Epithelial cell of prostate (primary cell): ENCODE data around the gene CHKA.

Experiments
- DNase-seq: peaks from one replicate; pipeline ENCODE4 v3.0.0-alpha.2; 2011; ENCODE audit warnings: low read depth, low spot score
- H3K27ac ChIP-seq: fragments of 450-650 bp; 2 replicates; pipeline ENCODE4 v1.5.1; 2017; ENCODE audit warnings: mild to moderate bottlenecking

Gene CHKA

DNA sequence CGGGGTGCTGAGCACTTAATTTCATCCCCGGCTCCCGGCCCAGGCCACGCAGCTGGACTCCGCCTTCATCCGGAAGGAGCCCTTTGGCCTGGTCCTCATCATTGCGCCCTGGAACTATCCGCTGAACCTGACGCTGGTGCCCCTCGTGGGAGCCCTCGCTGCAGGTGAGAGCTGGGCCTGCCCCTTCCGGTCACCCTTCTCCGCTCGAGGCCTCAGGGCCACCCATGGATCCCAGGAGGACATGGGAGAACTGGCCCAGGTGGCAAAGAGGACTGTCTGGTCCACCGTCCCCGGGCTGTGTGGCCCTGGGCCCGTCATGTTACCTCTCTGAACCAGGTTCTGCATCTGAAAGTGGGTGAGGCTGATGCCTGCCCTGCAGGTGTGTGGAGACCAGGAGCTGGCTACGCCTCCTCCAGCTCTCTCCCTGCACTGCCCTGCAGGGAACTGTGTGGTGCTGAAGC lies 102.4 kb downstream of the CHKA start:
- no peak overlapping the region for H3K27ac ChIP-seq
- no peak for DNase-seq

GRCh38 chr11:68017980-68018729 lies 103.0 kb downstream of the CHKA start:
- no peak for DNase-seq
- H3K27ac ChIP-seq: no peak overlapping the region

- DNase-seq: no peak
- H3K27ac ChIP-seq: no peak overlapping the region
These were observed 104.0 kb downstream of the CHKA start for GRCh38 chr11:68016904-68017817.

DNA sequence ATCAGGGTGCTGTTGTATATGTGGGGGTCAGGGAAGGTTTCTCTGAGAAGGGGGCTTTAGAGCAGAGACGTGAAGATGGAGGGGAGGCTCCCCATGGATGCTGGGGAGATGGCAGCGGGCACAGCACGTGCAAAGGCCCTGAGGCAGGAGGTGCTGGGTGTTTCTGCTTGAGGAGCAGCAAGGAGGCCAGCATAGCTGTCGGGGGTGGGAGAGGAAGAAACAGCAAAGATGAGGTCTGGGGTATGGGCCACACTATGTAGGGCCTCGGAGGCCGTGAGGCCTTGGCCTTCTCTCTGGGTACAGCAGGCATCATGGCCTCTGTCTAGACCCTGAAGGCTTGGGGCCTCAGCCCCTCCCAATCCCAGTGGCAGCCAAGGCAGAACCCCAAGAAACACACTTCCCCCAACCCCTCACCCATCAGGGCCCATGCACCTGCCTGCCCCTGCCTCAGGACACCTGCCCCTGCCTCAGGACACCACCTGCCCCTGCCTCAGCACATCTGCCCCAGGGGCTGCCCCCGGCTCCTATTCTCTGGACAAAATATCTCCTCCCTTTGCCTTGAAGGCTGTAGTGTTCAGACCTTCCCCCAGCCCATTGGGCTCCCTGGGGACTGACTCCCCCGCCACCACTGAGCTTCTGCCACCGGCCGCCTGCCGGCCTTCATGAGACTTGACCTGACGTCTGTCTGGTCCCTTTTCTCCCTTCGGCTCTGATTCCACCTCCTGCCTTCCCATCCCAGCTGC lies 104.9 kb downstream of the CHKA start:
- no peak overlapping the region for H3K27ac ChIP-seq
- DNase-seq: no peak

DNA sequence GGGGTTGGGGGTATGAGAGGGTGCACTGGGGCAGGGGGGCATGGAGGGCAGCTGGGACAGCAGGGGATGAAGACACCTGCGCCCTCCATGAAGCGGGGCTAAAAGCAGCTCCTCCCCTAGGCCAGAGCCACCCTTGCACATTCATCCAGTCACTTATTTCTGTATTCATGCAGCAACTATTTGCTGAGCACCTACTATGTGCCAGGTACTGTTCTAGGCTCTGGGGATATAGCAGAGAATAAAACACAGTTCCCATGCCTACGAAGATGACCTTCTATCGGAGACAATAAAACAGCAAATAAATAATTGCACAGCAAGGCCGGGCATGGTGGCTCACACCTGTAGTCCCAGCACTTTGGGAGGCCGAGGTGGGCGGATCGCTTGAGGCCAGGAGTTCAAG lies 105.7 kb downstream of the CHKA start:
- no peak overlapping the region for H3K27ac ChIP-seq
- DNase-seq: no peak

DNA sequence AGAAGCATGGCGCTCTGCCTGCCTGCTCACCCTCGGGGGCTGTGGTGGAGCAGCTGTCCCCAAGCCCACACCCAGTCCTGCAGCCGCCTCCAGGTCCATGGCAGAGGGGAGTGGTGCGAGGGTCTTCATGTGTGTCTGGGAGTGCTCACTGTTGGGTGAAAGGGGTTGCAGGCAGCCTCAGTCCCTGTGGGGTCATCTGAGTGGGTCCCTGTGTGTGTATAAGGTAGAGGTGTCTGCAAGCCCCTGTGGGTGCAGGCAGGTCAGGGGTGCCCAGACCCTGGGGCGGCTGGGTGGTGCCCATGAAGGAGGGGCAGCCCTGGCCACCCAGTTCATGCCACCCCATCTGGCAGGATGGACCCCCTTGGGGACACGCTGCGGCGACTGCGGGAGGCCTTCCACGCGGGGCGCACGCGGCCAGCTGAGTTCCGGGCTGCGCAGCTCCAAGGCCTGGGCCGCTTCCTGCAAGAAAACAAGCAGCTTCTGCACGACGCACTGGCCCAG lies 106.2 kb downstream of the CHKA start:
- peak overlapping the region; percentile 85 for H3K27ac ChIP-seq
- DNase-seq: no peak

DNA sequence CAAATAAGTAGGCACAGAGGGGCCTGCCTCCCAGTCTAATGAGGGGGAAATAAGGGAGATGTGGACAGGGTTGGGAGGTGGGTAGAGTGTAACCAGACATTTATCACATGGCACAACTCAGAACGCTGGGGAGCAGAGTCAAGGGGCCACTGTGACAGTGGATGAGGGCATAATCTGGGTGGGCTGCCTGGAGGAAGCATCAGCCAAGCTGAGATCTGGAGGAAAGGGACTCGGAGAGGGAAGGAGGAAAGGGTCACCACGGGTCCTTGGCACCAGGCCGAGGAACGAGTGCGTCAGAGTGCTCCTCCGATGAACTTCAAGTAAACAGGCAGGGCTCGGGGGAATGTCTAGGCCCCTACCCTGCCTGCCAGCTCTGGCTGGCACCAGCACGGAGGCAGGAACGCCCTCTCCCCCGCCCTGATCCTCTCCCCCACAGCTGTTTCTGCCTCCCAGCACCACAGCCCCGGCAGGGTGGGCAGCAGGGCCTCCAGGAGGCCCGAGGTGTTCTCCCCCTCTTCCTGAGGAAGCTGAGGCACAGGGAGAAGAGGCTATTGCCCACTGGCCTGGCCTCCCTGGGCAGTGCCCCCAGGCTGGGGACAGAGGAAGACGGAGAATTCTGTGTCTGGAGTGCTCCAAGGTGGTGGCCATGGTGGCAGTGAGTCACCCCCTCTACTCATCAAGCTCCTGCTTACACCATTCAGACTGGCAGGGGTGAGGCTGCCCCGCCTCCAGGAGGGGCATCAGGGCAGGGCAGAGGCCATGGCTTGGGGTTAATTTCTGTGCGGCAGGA lies 106.8 kb downstream of the CHKA start:
- DNase-seq: peak; percentile 63
- H3K27ac ChIP-seq: peak overlapping the region; percentile 85

DNA sequence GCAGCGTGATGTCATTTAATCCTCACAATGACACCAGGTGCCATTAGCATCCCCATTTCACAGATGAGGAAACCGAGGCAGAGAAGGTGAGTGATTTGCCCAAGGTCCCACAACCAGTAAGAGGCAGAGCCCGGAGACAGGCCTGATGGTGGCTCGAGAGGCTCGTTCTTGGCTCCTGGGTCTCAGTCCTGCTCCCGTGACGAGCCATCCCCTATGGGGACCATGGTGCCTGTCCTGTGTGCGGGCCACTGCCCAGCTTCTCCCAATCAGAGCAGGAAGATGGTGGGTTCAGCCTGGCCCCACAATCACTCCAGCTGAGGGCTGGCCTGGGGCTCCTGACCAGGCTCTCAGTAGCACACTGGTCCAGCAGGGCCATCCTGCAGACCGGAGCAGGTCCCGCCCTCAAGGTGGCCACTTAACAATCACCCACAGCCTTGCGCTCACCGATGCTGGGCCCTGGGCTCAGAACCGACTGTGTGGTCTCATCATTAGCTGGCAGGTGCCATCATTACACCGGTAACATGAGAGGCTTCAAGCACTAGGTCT lies 107.5 kb downstream of the CHKA start:
- H3K27ac ChIP-seq: peak overlapping the region; percentile 85
- no peak for DNase-seq

DNA sequence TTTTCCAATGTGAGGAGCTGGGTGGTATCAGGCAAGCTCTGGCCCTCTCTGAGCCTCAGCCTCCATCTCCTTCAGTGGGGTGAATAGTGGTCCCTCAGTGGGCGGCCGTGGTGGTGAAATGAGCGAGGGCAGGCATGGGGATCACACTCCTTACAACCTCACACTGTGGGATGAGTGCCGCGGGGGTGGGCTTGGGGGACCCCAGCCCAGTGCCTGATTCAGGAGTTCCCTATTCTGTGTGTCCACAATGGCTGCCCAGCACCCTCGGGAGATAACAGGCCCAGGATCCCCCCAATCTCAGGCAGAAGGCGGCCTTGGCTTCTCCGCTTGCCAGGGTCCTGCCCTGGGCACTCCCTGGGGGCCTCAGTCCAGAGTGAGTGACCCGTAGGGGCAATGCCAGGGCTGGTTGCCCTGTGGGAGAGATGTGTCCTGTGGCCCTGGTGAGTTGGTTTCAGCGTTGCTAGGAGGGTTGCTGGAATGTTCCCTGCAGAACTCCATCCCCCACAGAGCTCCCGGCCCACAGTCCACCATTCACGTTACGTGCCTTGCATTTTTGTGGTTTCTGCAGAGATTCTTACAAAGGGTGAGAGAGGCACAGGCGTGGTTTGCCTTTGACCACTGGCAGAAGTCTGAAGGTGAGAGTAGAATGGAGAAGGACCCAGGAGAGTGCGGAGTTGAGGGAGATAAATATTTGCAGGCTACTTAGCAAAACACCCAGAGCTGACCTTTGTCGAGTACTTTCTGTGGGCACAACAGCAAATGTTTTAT lies 108.2 kb downstream of the CHKA start:
- peak overlapping the region; percentile 85 for H3K27ac ChIP-seq
- peak; percentile 57 for DNase-seq

GRCh38 chr11:68012044-68012842 lies 108.9 kb downstream of the CHKA start:
- DNase-seq: no peak
- H3K27ac ChIP-seq: peak overlapping the region; percentile 85

DNA sequence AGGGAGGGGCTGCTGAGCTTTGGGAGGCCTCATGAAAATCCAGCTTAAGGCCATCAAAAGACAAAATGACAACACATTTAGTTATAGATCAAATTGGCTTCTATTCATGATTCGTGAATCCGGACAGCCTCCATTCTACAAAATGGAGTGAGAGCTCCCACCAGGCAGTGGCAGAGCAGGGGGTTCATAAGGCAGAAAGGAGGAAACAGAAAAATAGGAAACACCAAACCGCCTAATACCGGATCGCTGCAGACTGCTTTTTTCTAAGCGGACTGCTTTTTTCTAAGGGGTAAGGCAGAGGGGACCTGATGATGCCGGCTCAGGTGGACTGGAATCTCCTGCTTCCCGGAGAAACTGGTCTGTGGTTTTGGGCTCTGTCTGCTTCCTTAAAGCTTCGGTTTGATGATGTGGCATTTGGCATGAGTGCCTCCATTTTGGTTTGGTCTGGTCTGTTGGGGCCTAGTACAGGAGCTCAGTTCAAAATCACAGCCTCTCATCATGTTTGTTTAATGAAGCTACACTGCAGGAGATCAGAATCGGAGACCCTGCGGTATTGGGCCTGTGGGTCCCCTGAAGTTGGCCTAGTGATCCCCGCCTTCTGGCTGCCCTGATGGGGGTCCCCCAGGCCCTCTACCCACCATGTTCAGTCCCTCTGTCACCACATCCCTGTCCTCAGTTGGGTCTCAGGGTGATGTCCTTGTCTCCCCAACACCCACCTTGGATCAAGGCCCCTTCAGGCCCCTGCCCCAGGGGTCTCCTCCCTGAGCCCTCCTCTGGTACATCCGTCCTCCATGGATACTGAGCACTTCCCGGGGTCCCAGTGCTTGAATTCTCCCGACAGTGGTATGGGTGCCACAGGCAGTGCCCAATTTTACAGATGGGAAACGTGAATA lies 109.9 kb downstream of the CHKA start:
- H3K27ac ChIP-seq: peak overlapping the region; percentile 68
- no peak for DNase-seq

DNA sequence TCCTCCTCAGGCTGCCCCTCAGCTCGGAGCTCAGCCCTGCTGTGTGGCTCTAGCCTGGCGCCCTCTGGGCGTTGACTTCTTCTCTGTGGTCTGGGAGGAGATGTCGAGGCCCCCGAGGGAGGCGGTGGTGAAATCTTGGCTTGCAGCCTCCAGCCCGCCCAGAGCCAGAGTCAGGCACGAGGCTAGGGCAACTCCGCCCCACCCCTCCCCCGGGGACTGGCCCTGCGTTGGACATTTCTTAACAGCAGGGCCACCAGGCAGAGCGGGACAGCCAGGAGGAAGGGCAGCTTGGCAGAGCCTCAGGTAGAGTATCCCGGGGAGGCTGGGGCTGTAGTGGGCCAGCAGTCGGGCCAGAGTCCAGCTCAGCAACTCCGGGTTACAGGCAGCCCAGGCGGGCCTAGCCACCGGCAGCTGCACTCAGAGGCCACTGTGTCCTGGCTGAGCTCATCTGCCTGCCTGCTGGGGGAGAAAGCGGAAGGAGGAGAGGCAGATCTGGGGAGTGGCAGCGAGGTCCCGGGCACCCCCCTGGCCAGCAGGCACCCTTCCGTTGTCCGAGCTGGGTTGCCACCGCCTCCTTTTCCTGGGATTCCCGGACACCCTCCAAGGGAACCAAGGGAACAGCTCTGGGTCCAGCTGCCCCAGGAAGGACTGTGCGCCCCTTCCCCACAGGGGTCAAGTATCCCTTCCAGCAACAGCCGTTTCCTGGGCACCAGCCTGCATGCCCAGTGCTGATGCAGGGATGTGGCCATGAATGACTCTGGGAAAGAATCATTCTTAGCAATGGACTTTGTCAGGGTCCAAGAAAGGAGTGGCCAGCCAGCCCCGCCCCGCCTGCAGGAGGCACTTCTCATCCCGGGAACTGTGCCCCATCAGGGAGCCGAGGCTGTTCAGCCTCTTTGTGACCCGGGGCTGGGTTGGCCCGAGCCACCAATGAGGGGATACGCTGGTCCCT lies 110.8 kb downstream of the CHKA start, which contains the start of gene ALDH3B1:
Gene ALDH3B1, plus strand, starts transcription at position 238 of the 952 bp plus-strand sequence. CDS start 4,971 bp downstream, outside the sequence.
- peak within 1 kb of the TSS; percentile 68 for H3K27ac ChIP-seq

DNA sequence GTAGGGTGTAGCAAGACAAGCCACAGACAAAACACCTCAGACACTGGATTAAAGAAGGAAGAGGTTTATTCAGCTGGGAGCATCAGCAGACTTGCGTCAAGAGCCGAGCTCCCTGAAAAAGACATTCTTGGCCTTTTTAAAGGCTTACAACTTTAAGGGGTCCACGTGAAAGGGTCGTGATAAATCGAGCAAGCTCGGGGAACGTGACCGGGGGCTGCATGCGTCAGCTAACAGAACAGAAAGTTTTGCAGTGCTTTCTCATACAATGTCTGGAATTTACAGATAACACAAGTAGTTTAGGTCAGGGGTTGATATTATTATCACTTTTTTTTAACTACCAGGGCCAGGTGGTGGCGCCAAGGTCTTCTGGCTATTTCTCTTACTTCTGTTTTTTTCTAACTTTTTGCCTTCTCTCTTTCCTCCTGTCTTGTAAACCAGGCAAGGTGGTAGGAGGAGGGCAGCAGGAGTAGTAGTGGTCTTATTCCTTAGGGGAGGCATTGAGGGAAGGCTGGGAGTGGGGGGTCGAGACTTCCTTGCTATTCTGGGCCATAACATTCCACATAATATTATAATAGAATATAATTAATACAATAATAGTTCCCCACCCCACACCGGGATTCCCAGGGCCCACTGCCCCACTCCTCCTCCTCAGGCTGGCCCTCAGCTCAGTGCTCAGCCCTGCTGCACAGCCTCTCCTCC lies 111.6 kb downstream of the CHKA start:
- H3K27ac ChIP-seq: peak overlapping the region; percentile 68
- DNase-seq: no peak

More for the DNA sequence above, 110.8 kb downstream of the CHKA start, which contains the start of gene ALDH3B1:
- no peak for DNase-seq

DNA sequence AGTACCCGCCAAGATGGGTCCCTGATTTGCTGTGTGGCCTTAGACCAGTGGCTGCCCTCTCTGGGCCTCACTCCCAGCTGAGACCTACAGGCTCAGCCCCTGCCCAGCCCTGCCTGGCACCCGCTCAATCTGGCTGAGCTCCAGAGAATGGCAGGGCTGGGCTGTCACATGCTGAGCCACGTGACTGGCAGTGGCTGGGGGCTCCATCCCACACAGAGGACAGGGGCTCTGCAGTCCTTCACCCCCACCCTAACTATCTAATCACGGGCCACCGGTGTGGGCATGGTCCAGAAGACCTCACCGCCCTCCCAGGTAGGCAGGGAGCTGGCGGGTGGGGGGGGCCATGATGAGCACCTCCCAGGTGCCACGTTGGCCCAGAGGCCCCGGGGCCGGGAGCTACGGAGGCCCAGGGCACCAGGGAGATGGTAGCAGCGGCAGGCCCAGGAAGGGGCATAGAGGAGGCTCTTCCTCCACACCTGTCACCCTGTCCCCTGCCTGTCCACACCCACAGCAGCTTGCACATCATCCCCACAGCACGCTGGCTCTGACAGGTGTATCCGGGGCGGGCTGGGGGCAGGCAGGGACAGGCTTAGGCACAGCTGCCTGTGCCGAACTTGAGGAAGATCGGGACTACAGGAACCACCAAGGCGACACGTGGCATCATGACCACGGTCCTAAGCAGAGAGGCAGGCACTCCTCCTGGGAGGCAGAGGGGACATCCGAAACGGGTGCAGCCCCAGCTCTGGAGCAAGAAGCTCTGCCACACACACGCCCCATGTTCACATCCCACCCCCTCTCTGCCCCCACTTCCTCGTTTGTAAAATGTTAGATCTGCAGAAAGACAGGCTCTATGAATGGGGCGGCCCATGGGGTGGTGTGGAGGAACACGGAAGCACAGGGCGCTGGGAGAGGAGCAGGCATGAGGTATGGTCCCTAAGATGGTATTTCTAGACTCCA lies 112.5 kb downstream of the CHKA start:
- H3K27ac ChIP-seq: peak overlapping the region; percentile 68
- no peak for DNase-seq
